OCI-LY1 (cell line): ENCODE results near the gene GTSE1.

ENCODE experiments used
- EZH2 ChIP-seq: fragments of 200-600 bp; sonication (generic), shearing (Covaris generic); IDR thresholded peaks from 2 replicates; pipeline ENCODE4 v1.8.0; 2017; ENCODE audit warnings: borderline replicate concordance, mixed run types, mild to moderate bottlenecking, antibody characterized with exemption, low read length, moderate library complexity, mixed read lengths
- TF ChIP-seq, protein P1 (sequence below): fragments of 200-600 bp; sonication (generic), shearing (Covaris generic); IDR thresholded peaks from 2 replicates; pipeline ENCODE4 v1.5.1; 2017; ENCODE audit warnings: mild to moderate bottlenecking, antibody characterized with exemption, low read length, moderate library complexity, mixed read lengths

DNA sequence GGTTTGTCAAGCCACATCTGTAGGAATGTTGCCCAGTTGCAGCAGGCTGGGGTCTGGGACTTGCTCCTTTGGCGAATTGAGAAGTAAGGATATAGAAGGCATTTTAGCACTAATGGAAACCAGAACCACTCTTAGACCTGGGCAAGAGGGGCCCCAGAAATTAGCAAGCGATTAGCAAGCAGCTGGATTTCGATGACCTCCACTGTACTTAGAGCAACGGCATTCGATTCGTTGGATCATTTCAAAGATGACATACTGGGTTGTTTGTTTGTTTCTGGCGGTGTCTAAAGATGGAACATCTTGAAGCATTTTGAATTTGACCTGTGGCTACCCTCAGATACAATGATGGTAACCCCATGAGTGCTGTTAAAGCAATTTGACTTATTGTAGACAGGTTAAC lies 45.4 kb upstream of the GTSE1 start:
- TF ChIP-seq, protein P1, sequence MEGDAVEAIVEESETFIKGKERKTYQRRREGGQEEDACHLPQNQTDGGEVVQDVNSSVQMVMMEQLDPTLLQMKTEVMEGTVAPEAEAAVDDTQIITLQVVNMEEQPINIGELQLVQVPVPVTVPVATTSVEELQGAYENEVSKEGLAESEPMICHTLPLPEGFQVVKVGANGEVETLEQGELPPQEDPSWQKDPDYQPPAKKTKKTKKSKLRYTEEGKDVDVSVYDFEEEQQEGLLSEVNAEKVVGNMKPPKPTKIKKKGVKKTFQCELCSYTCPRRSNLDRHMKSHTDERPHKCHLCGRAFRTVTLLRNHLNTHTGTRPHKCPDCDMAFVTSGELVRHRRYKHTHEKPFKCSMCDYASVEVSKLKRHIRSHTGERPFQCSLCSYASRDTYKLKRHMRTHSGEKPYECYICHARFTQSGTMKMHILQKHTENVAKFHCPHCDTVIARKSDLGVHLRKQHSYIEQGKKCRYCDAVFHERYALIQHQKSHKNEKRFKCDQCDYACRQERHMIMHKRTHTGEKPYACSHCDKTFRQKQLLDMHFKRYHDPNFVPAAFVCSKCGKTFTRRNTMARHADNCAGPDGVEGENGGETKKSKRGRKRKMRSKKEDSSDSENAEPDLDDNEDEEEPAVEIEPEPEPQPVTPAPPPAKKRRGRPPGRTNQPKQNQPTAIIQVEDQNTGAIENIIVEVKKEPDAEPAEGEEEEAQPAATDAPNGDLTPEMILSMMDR = no peak
- TF ChIP-seq EZH2 = no peak
